Gastroesophageal sphincter (tissue), 4 donors: ENCODE data around the gene PHF23. TPM values are rescaled to one million over a fixed set of nuclear protein-coding genes. Genes with fewer than 3 reads are reported as not detected.
A peak's percentile ranks its signal among the peaks of the same experiment; 100 is the strongest.

Experiments used
- ATAC-seq: fragments of 150-250 bp; one replicate; pipeline ENCODE4 v1.9.1; 2016; ENCODE audit warnings: mild to moderate bottlenecking, moderate library complexity
- H3K27ac ChIP-seq, 4 donors: fragments of 200-600 bp; sonication (generic) in 3 of 4; 1 replicate in 3 of 4; 2 replicates in 1 of 4; pipeline ENCODE4 v1.5.1; 2016 to 2019
- H3K27me3 ChIP-seq: fragments of 200-600 bp; sonication (generic); one replicate; pipeline ENCODE4 v1.5.1; 2019
- H3K36me3 ChIP-seq, 2 donors: fragments of 200-600 bp; sonication (generic); one replicate each; pipeline ENCODE4 v1.5.1; 2019; ENCODE audit warnings: control low read depth in 1 of 2
- H3K4me1 ChIP-seq, 3 donors: fragments of 200-600 bp; sonication (generic); 1 replicate in 2 of 3; 2 replicates in 1 of 3; pipeline ENCODE4 v1.5.1; 2016 to 2019; ENCODE audit warnings: control low read depth in 2 of 3
- H3K4me3 ChIP-seq, 2 donors: fragments of 200-600 bp; sonication (generic); one replicate each; pipeline ENCODE4 v1.5.1; 2019; ENCODE audit warnings: mild to moderate bottlenecking in 1 of 2, moderate library complexity in 1 of 2
- H3K9me3 ChIP-seq, 3 donors: fragments of 200-600 bp; sonication (generic); one replicate each; pipeline ENCODE4 v1.5.1; 2017 to 2019; ENCODE audit warnings: control low read depth in 2 of 3
- EP300 ChIP-seq: sonication (generic); formaldehyde crosslinking; IDR thresholded peaks from one replicate; pipeline ENCODE4 v1.6.1; 2017; ENCODE audit warnings: antibody characterized with exemption, mild to moderate bottlenecking
- POLR2A ChIP-seq, 2 donors: fragments of 450-650 bp; IDR thresholded peaks; one replicate each; pipeline ENCODE4 v1.6.1; 2017; ENCODE audit warnings: antibody characterized with exemption in 2 of 2, mild to moderate bottlenecking in 2 of 2, moderate library complexity in 1 of 2
- POLR2AphosphoS5 ChIP-seq: sonication (generic); formaldehyde crosslinking; IDR thresholded peaks from one replicate; pipeline ENCODE4 v1.6.1; 2017; ENCODE audit warnings: antibody characterized with exemption
- WGBS, 2 donors: methylation state at CpG; one replicate each; pipeline ENCODE4 v1.1.5; 2018; ENCODE audit warnings: low coverage in 1 of 2; 5-methylcytosine and 5-hydroxymethylcytosine counted together
- total RNA-seq, 4 donors: library from RNA; depleted of rRNA; stranded (reverse); fragments of >200 nt; gene quantifications; one replicate each; pipeline ENCODE4 v1.1.0, GENCODE V29; 2016
- TF ChIP-seq, protein P1 (sequence below), 4 experiments: fragments of 200-600 bp in 2 of 4; fragments of 450-650 bp in 2 of 4; sonication (generic) in 1 of 4; IDR thresholded peaks; one replicate each; pipeline ENCODE4 v1.5.1; 2017 to 2019; ENCODE audit warnings: antibody characterized with exemption in 4 of 4, mild to moderate bottlenecking in 2 of 4, moderate library complexity in 2 of 4

Gene PHF23
- total RNA-seq, 4 donors from 2014 or later: 29.4 to 38.2 (median 31.0) TPM

- Histone ChIP-seq H3K4me1 (no peaks in the 10 kb centered on the region), H3K4me3 (no peak overlapping the region), H3K9me3 (no peaks in the 10 kb centered on the region), H3K27ac (no peak overlapping the region), H3K27me3 (no peaks in the 10 kb centered on the region), H3K36me3 (peaks cover 0 to 85% of the 10 kb centered on the region in 2 donors)
- TF ChIP-seq, protein P1, sequence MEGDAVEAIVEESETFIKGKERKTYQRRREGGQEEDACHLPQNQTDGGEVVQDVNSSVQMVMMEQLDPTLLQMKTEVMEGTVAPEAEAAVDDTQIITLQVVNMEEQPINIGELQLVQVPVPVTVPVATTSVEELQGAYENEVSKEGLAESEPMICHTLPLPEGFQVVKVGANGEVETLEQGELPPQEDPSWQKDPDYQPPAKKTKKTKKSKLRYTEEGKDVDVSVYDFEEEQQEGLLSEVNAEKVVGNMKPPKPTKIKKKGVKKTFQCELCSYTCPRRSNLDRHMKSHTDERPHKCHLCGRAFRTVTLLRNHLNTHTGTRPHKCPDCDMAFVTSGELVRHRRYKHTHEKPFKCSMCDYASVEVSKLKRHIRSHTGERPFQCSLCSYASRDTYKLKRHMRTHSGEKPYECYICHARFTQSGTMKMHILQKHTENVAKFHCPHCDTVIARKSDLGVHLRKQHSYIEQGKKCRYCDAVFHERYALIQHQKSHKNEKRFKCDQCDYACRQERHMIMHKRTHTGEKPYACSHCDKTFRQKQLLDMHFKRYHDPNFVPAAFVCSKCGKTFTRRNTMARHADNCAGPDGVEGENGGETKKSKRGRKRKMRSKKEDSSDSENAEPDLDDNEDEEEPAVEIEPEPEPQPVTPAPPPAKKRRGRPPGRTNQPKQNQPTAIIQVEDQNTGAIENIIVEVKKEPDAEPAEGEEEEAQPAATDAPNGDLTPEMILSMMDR (IDR thresholded peaks at IDR 0.05): no peak
- TF ChIP-seq POLR2A (IDR thresholded peaks at IDR 0.05) (no peak), EP300 (no peak), POLR2AphosphoS5 (no peak)
- ATAC-seq: no peak
- WGBS, 2 donors: 60% methylated on average over 1 of the region's 12 CpGs; no CpG with 5 or more reads in 1 of the 2 donors
Measured at GRCh38 chr17:7195971-7196370, 43.3 kb downstream of the PHF23 start.

DNA sequence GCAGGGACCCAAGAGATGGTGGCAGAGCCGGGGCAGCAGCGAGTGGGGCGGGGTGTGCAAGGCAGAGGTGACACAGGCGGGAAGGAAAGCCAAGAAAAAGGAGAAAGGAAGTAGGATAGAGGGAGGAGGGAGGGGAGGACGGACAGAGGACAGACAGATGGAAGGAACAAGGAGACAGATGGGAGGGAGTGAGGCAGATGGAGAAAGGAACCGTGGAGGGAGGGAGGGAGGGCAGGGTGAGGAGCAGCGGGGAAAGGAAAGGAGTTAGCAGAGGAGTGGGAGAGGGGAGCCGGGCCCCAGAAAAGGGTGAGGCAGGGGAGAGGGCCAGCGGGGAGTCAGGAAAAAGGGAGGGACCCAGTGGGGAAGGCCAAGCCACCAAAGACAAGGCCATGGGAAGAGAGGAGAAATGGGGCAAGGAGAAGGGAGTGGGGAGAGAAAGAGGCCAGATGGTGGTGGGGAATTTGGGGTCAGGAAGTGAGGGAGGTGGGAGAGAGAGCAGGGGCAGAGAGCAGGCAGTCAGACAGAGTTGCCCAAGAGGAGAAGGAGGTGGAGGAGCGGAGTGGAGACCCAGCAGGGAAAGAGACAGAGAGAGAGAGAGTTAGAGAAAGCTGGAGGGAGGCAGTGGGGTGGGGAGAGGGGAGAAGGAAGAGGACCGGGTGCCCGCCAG lies 46.9 kb downstream of the PHF23 start:
- H3K4me1 ChIP-seq: no peaks in the 10 kb centered on the region
- TF ChIP-seq EP300 (no peak), POLR2A (IDR thresholded peaks at IDR 0.05) (no peak), POLR2AphosphoS5 (no peak)
- TF ChIP-seq, protein P1 (IDR thresholded peaks at IDR 0.05): no peak
- no peaks in the 10 kb centered on the region for H3K9me3 ChIP-seq
- no peak overlapping the region for H3K27ac ChIP-seq
- H3K27me3 ChIP-seq: no peaks in the 10 kb centered on the region
- no peak for ATAC-seq
- peaks cover 0 to 75% of the 10 kb centered on the region in 2 donors for H3K36me3 ChIP-seq
- WGBS, 2 donors: 64 to 80% methylated on average over 6 to 12 of the region's 12 CpGs
- no peak overlapping the region for H3K4me3 ChIP-seq

- Histone ChIP-seq H3K4me3 (no peak overlapping the region), H3K9me3 (no peaks in the 10 kb centered on the region), H3K4me1 (no peaks in the 10 kb centered on the region), H3K27ac (peak overlapping the region in 1 of 4 donors; percentile 29), H3K27me3 (no peaks in the 10 kb centered on the region), H3K36me3 (peaks cover 0 to 68% of the 10 kb centered on the region in 2 donors)
- 58 to 65% methylated on average over 9 to 16 of the region's 26 CpGs for WGBS, 2 donors
- TF ChIP-seq POLR2AphosphoS5 (no peak), POLR2A (IDR thresholded peaks at IDR 0.05) (no peak), EP300 (no peak)
- TF ChIP-seq, protein P1 (IDR thresholded peaks at IDR 0.05): no peak
- ATAC-seq: peak; percentile 59
Measured at GRCh38 chr17:7191571-7192270, 47.5 kb downstream of the PHF23 start.

GRCh38 chr17:7191069-7191468 lies 48.2 kb downstream of the PHF23 start:
- Histone ChIP-seq H3K9me3 (no peaks in the 10 kb centered on the region), H3K27me3 (no peaks in the 10 kb centered on the region), H3K27ac (no peak overlapping the region), H3K4me3 (no peak overlapping the region), H3K36me3 (peaks cover 0 to 62% of the 10 kb centered on the region in 2 donors), H3K4me1 (no peaks in the 10 kb centered on the region)
- TF ChIP-seq POLR2AphosphoS5 (no peak), POLR2A (IDR thresholded peaks at IDR 0.05) (no peak), EP300 (no peak)
- TF ChIP-seq, protein P1 (IDR thresholded peaks at IDR 0.05): no peak
- WGBS, 2 donors: 60% methylated on average over 2 of the region's 12 CpGs; no CpG with 5 or more reads in 1 of the 2 donors
- no peak for ATAC-seq
